Activated CD8-positive, alpha-beta T cell treated with anti-CD3 and anti-CD28 coated beads for 36 hours (primary cell): ENCODE measurements around the gene PRPF40A. TPM values are rescaled to one million over a fixed set of nuclear protein-coding genes. Genes with fewer than 3 reads are reported as not detected.

Experiments used
- ATAC-seq: fragments of 200-7000 bp; cut with Tn5 transposase; one replicate; pipeline ENCODE4 v1.10.0; 2021; ENCODE audit warnings: mild to moderate bottlenecking, moderate library complexity
- CTCF ChIA-PET: fragments of 350-600 bp; sonication (Branson Sonifier 250); formaldehyde crosslinking; loops from one replicate; lab custom pipeline; 2021; ENCODE audit warnings: antibody characterized with exemption; lab: Charles Lee
- POLR2A ChIA-PET: fragments of 350-600 bp; sonication (Branson Sonifier 250); formaldehyde crosslinking; loops from one replicate; lab custom pipeline; 2021; ENCODE audit warnings: antibody characterized with exemption; lab: Charles Lee
- DNase-seq: peaks from one replicate; pipeline ENCODE4 v3.0.0-alpha.2; 2020
- H3K27ac Mint-ChIP-seq: one replicate; pipeline ENCODE4 v1.8.0; 2021; ENCODE audit warnings: mild to moderate bottlenecking, mixed read lengths
- H3K27me3 Mint-ChIP-seq: one replicate; pipeline ENCODE4 v1.8.0; 2021; ENCODE audit warnings: mixed read lengths
- H3K36me3 Mint-ChIP-seq: one replicate; pipeline ENCODE4 v1.8.0; 2021; ENCODE audit warnings: low read depth, mixed read lengths
- H3K4me1 Mint-ChIP-seq: one replicate; pipeline ENCODE4 v1.8.0; 2021; ENCODE audit warnings: low read depth, mixed read lengths
- H3K4me3 Mint-ChIP-seq: one replicate; pipeline ENCODE4 v1.8.0; 2021; ENCODE audit warnings: mild to moderate bottlenecking, moderate library complexity, mixed read lengths
- H3K9me3 Mint-ChIP-seq: one replicate; pipeline ENCODE4 v1.8.0; 2021; ENCODE audit warnings: mixed read lengths
- intact Hi-C: fragments of 100-400 bp; cut with micrococcal nuclease; formaldehyde crosslinking; loops from one replicate; pipeline ENCODE4 v1.10.0; 2022
- total RNA-seq, 2 experiments: library from RNA; stranded (reverse); gene quantifications; one replicate each; pipeline ENCODE4 v1.2.3, GENCODE V29; 2021
- TF ChIP-seq, protein P1 (sequence below): fragments of 200-600 bp; IDR thresholded peaks from one replicate; pipeline ENCODE4 v1.8.0; 2022; ENCODE audit warnings: antibody characterized with exemption, mild to moderate bottlenecking

Gene PRPF40A
- total RNA-seq, 2 experiments from 2014 or later: 145 to 148 TPM

DNA sequence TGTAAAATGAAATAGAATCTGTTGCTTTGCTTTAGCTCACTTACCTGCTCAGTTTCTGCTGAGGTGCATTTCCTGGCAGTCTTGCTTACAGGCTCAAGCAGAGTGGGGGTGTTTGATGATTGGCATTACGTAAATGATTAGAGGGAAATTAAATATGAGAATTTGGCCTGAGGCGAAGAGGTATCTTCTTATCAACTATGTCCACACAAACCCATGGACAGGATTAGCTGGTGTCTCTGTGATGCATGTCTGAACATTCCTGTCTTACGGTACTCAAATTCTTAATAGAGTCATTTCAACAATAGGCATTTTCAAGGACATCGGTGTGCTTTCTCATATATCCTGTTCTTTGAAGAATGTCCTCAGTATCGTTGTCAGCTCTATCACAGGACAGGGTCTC is 102.1 kb downstream of the PRPF40A start:
- intact Hi-C loops: no loop called here
- Mint-ChIP-seq H3K36me3 (no peaks in the 10 kb centered on the region), H3K27ac (no peak overlapping the region), H3K27me3 (no peaks in the 10 kb centered on the region), H3K4me3 (no peak overlapping the region), H3K9me3 (no peaks in the 10 kb centered on the region), H3K4me1 (peaks cover 8% of the 10 kb centered on the region)
- CTCF ChIA-PET: interaction anchor here (3.2 kb wide), 1 partner anchor 21 kb away, joined by 13 read pairs; no protein-coding TSS in a partner anchor
- DNase-seq: no peak
- no peak for ATAC-seq
- TF ChIP-seq, protein P1, sequence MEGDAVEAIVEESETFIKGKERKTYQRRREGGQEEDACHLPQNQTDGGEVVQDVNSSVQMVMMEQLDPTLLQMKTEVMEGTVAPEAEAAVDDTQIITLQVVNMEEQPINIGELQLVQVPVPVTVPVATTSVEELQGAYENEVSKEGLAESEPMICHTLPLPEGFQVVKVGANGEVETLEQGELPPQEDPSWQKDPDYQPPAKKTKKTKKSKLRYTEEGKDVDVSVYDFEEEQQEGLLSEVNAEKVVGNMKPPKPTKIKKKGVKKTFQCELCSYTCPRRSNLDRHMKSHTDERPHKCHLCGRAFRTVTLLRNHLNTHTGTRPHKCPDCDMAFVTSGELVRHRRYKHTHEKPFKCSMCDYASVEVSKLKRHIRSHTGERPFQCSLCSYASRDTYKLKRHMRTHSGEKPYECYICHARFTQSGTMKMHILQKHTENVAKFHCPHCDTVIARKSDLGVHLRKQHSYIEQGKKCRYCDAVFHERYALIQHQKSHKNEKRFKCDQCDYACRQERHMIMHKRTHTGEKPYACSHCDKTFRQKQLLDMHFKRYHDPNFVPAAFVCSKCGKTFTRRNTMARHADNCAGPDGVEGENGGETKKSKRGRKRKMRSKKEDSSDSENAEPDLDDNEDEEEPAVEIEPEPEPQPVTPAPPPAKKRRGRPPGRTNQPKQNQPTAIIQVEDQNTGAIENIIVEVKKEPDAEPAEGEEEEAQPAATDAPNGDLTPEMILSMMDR: no peak
- POLR2A ChIA-PET: no interaction called here

DNA sequence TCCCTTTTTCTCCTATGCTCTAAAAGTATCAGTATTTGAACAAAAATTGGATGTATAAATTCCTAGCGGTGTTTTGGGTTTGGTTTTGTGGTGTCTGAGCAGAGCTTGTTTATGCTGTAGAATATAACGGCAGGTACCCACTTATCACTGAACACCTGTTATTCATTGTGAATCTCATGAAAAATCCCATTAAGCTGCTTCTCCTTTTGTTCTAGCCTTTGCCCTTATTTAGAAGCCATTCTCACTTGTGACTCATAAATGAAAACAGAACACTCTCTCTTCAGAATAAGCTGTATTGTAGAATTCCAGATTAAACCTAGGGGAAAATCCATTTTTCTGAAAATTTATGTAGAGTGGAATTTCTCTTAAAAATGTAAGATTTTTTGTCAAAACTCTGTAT is 104.0 kb downstream of the PRPF40A start:
- Mint-ChIP-seq H3K27me3 (no peaks in the 10 kb centered on the region), H3K4me3 (no peak overlapping the region), H3K27ac (no peak overlapping the region), H3K36me3 (no peaks in the 10 kb centered on the region), H3K9me3 (no peaks in the 10 kb centered on the region), H3K4me1 (peaks cover 8% of the 10 kb centered on the region)
- TF ChIP-seq, protein P1: no peak
- intact Hi-C loops: no loop called here
- CTCF ChIA-PET: interaction anchor here (1.3 to 3.2 kb wide), 3 partner anchors 22 to 587 kb away, joined by 3 to 13 read pairs (median 4); no protein-coding TSS in a partner anchor
- POLR2A ChIA-PET: no interaction called here
- no peak for ATAC-seq
- DNase-seq: no peak

DNA sequence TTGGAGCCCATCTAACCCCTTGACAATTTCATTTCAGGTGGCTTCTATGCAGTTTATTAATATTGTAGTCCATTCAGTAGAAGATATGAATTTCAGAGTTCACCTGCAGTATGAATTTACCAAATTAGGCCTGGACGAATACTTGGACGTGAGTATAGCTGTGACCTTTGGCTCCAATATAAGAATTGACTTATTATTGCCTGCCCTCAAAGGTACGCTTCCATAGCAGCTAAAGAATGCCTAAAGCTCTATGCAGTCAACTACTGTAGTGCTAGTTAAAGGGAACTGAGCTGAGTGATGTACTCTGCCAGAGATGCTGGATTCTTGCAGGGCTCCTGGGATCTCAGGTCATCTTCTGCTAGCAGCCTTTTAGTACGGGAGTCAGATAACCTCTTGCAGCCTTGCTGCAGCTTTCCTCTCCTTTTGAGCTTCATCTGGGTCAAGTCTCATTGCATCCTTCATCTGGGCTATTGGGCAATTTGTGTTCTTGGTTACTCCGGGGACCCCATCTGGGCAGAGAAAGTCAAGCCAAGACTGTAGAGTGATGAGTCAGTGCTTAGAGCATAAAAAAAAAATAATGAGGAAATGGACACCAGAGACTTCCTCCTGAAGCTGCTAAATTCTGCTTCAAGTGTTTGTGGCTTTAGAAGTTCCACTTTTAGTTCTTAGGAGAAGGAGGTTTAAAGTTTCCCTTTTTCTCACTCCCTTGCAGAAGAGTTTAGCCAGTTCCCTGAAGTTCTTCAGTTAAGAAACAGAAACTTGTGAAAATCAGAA is 105.6 kb downstream of the PRPF40A start:
- Mint-ChIP-seq H3K4me3 (no peak overlapping the region), H3K27ac (no peak overlapping the region), H3K36me3 (no peaks in the 10 kb centered on the region), H3K9me3 (no peaks in the 10 kb centered on the region), H3K27me3 (no peaks in the 10 kb centered on the region), H3K4me1 (peaks cover 8% of the 10 kb centered on the region)
- CTCF ChIA-PET: interaction anchor here (1.2 to 1.5 kb wide), 2 partner anchors 24 to 586 kb away, joined by 3 read pairs; no protein-coding TSS in a partner anchor
- POLR2A ChIA-PET: interaction anchor here (0.5 kb wide), 1 partner anchor 172 kb away, joined by 3 read pairs; no protein-coding TSS in a partner anchor
- DNase-seq (no peak), ATAC-seq (no peak)
- TF ChIP-seq, protein P1: no peak
- intact Hi-C loops: no loop called here

DNA sequence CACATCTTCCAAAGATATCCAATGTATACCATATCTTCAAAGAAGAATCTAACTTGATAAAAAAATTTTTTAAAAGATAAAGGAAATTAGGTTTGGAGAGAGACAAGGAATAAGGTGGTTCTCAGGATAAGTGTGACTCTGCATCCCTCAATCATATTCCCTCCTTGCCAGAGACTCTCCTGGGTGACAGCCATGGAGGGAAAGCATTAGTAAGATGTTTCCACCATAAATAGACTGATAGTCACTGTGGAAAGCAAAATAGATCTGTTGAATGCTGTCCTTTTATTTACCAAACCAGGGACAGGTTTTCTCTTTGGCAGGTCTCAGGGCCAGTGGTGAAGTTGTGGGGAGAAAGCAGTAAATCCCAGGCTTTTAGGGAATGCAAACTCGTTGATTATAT is 107.6 kb downstream of the PRPF40A start:
- Mint-ChIP-seq H3K27ac (no peak overlapping the region), H3K9me3 (no peaks in the 10 kb centered on the region), H3K27me3 (no peaks in the 10 kb centered on the region), H3K4me1 (peaks cover 8% of the 10 kb centered on the region), H3K4me3 (no peak overlapping the region), H3K36me3 (no peaks in the 10 kb centered on the region)
- CTCF ChIA-PET: no interaction called here
- POLR2A ChIA-PET: no interaction called here
- intact Hi-C loops: no loop called here
- no peak for DNase-seq
- TF ChIP-seq, protein P1: no peak
- no peak for ATAC-seq

DNA sequence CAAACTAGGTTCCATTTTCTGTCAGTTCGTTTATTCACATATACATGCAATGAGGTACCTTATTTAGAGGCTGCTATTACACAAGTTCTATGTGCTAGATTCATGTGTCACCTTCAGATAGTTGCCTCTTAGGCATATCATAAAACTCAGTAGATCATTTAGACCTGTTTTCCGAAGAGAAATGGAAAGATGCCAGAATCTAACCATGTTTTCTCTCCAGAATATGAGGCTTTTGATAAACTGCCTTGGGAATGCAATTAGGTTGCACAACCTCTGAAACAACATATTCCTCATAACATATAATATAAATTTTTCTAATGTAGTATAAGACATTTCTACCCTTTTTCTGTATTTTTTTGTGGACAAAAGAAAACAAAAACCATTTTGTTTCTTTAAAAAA is 108.1 kb downstream of the PRPF40A start:
- H3K36me3 Mint-ChIP-seq: no peaks in the 10 kb centered on the region
- TF ChIP-seq, protein P1: no peak
- no peaks in the 10 kb centered on the region for H3K27me3 Mint-ChIP-seq
- no peak for DNase-seq
- intact Hi-C loops: no loop called here
- no peak for ATAC-seq
- ChIA-PET CTCF (no interaction called here), POLR2A (no interaction called here)
- H3K4me3 Mint-ChIP-seq: no peak overlapping the region
- peaks cover 8% of the 10 kb centered on the region for H3K4me1 Mint-ChIP-seq
- no peaks in the 10 kb centered on the region for H3K9me3 Mint-ChIP-seq
- H3K27ac Mint-ChIP-seq: no peak overlapping the region
